Adipocyte (in vitro differentiated cells): ENCODE data around the gene PLCG2.

Experiments
- DNase-seq: peaks from one replicate; pipeline ENCODE4 v3.0.0-alpha.2; 2015; ENCODE audit warnings: low read depth
- H3K27me3 ChIP-seq: replicated peaks from 2 replicates; pipeline ENCODE4 v1.7.0; 2013; ENCODE audit warnings: mild to moderate bottlenecking, low read length, moderate library complexity; ENCODE audit not compliant: control insufficient read depth, insufficient read depth
- H3K36me3 ChIP-seq: 2 replicates; pipeline ENCODE4 v1.7.0; 2013; ENCODE audit warnings: low read length, mild to moderate bottlenecking, moderate library complexity; ENCODE audit not compliant: control insufficient read depth, insufficient read depth, severe bottlenecking
- H3K4me1 ChIP-seq: 2 replicates; pipeline ENCODE4 v1.7.0; 2013; ENCODE audit warnings: mild to moderate bottlenecking, low read length, moderate library complexity; ENCODE audit not compliant: control insufficient read depth, insufficient read depth
- H3K4me3 ChIP-seq: 2 replicates; pipeline ENCODE4 v1.7.0; 2013; ENCODE audit warnings: mild to moderate bottlenecking, low read length, moderate library complexity
- H3K9ac ChIP-seq: 2 replicates; pipeline ENCODE4 v1.7.0; 2013; ENCODE audit warnings: mild to moderate bottlenecking, low read length, moderate library complexity
- H3K9me3 ChIP-seq: 2 replicates; pipeline ENCODE4 v1.7.0; 2013; ENCODE audit warnings: mild to moderate bottlenecking, low read length, moderate library complexity; ENCODE audit not compliant: control insufficient read depth

Gene PLCG2

GRCh38 chr16:81818905-81819304, 39.8 kb downstream of the PLCG2 start:
- Histone ChIP-seq H3K4me1 (no peaks in the 10 kb centered on the region), H3K4me3 (no peak overlapping the region), H3K27me3 (peaks cover 23% of the 10 kb centered on the region), H3K9ac (no peak overlapping the region), H3K36me3 (no peaks in the 10 kb centered on the region), H3K9me3 (no peaks in the 10 kb centered on the region)
- no peak for DNase-seq

GRCh38 chr16:81821436-81822128, 42.5 kb downstream of the PLCG2 start:
- no peak for DNase-seq
- H3K9ac ChIP-seq, result no peak overlapping the region
- no peak overlapping the region for H3K4me3 ChIP-seq
- peaks cover 25% of the 10 kb centered on the region for H3K27me3 ChIP-seq
- H3K9me3 ChIP-seq, result no peaks in the 10 kb centered on the region
- H3K4me1 ChIP-seq, result no peaks in the 10 kb centered on the region
- H3K36me3 ChIP-seq, result no peaks in the 10 kb centered on the region

- Histone ChIP-seq H3K27me3 (peaks cover 20% of the 10 kb centered on the region), H3K36me3 (no peaks in the 10 kb centered on the region), H3K4me1 (no peaks in the 10 kb centered on the region), H3K9ac (no peak overlapping the region), H3K4me3 (no peak overlapping the region), H3K9me3 (no peaks in the 10 kb centered on the region)
- no peak for DNase-seq
Observed at GRCh38 chr16:81823111-81823510, 44.0 kb downstream of the PLCG2 start.

- Histone ChIP-seq H3K36me3 (no peaks in the 10 kb centered on the region), H3K27me3 (peaks cover 16% of the 10 kb centered on the region), H3K4me3 (no peak overlapping the region), H3K4me1 (no peaks in the 10 kb centered on the region), H3K9ac (no peak overlapping the region), H3K9me3 (no peaks in the 10 kb centered on the region)
- no peak for DNase-seq
Observed at GRCh38 chr16:81823734-81824133, 44.6 kb downstream of the PLCG2 start.

GRCh38 chr16:81826523-81826922, 47.4 kb downstream of the PLCG2 start:
- DNase-seq, result no peak
- Histone ChIP-seq H3K4me1 (no peaks in the 10 kb centered on the region), H3K9ac (no peak overlapping the region), H3K36me3 (no peaks in the 10 kb centered on the region), H3K4me3 (no peak overlapping the region), H3K27me3 (peaks cover 22% of the 10 kb centered on the region), H3K9me3 (no peaks in the 10 kb centered on the region)

- peaks cover 22% of the 10 kb centered on the region for H3K27me3 ChIP-seq
- no peaks in the 10 kb centered on the region for H3K4me1 ChIP-seq
- no peak for DNase-seq
- no peaks in the 10 kb centered on the region for H3K36me3 ChIP-seq
- no peaks in the 10 kb centered on the region for H3K9me3 ChIP-seq
- H3K9ac ChIP-seq, result no peak overlapping the region
- no peak overlapping the region for H3K4me3 ChIP-seq
Observed at GRCh38 chr16:81830845-81831540, 51.9 kb downstream of the PLCG2 start.

- Histone ChIP-seq H3K9ac (no peak overlapping the region), H3K36me3 (no peaks in the 10 kb centered on the region), H3K4me3 (no peak overlapping the region), H3K27me3 (peaks cover 23% of the 10 kb centered on the region), H3K9me3 (no peaks in the 10 kb centered on the region), H3K4me1 (no peaks in the 10 kb centered on the region)
- DNase-seq, result no peak
Observed at GRCh38 chr16:81831722-81832126, 52.6 kb downstream of the PLCG2 start.

- Histone ChIP-seq H3K27me3 (peaks cover 27% of the 10 kb centered on the region), H3K4me3 (no peak overlapping the region), H3K4me1 (no peaks in the 10 kb centered on the region), H3K9me3 (no peaks in the 10 kb centered on the region), H3K9ac (no peak overlapping the region), H3K36me3 (no peaks in the 10 kb centered on the region)
- no peak for DNase-seq
Observed at GRCh38 chr16:81832801-81833547, 53.9 kb downstream of the PLCG2 start.

GRCh38 chr16:81833751-81834150, 54.7 kb downstream of the PLCG2 start:
- DNase-seq, result no peak
- Histone ChIP-seq H3K27me3 (peaks cover 27% of the 10 kb centered on the region), H3K9me3 (no peaks in the 10 kb centered on the region), H3K4me3 (no peak overlapping the region), H3K36me3 (no peaks in the 10 kb centered on the region), H3K4me1 (no peaks in the 10 kb centered on the region), H3K9ac (no peak overlapping the region)

GRCh38 chr16:81834868-81835267, 55.8 kb downstream of the PLCG2 start:
- peaks cover 27% of the 10 kb centered on the region for H3K27me3 ChIP-seq
- H3K4me1 ChIP-seq, result no peaks in the 10 kb centered on the region
- no peak overlapping the region for H3K4me3 ChIP-seq
- no peaks in the 10 kb centered on the region for H3K9me3 ChIP-seq
- no peaks in the 10 kb centered on the region for H3K36me3 ChIP-seq
- DNase-seq, result no peak
- H3K9ac ChIP-seq, result no peak overlapping the region

GRCh38 chr16:81836279-81837054, 57.4 kb downstream of the PLCG2 start:
- Histone ChIP-seq H3K9ac (no peak overlapping the region), H3K27me3 (peaks cover 22% of the 10 kb centered on the region), H3K4me1 (no peaks in the 10 kb centered on the region), H3K9me3 (no peaks in the 10 kb centered on the region), H3K4me3 (no peak overlapping the region), H3K36me3 (no peaks in the 10 kb centered on the region)
- DNase-seq, result no peak
